IPS DF 4.7 (cell line): ENCODE measurements around the gene ZP1.

ENCODE experiments used
- DNase-seq: peaks from one replicate; pipeline ENCODE4 v3.0.0-alpha.2; 2013; ENCODE audit warnings: low spot score; ENCODE audit errors: extremely low read depth

The ZP1 gene

GRCh38 chr11:60858731-60859464 lies 8.4 kb upstream of the ZP1 start:
- DNase-seq: no peak

- no peak for DNase-seq
These were observed 7.6 kb upstream of the ZP1 start for GRCh38 chr11:60859616-60860250.

- no peak for DNase-seq
These were observed 6.4 kb upstream of the ZP1 start for GRCh38 chr11:60860943-60861342.

- DNase-seq: no peak
These were observed 5.2 kb upstream of the ZP1 start for GRCh38 chr11:60862171-60862570.

- DNase-seq: no peak
These were observed 3.5 kb upstream of the ZP1 start for GRCh38 chr11:60863550-60864521.

- no peak for DNase-seq
These were observed 2.4 kb upstream of the ZP1 start for GRCh38 chr11:60864856-60865513.

- DNase-seq: no peak
These were observed 734 bp downstream of the ZP1 start for GRCh38 chr11:60867871-60868681.

GRCh38 chr11:60868682-60869450 lies 1.5 kb downstream of the ZP1 start:
- DNase-seq: no peak

- no peak for DNase-seq
These were observed 2.1 kb downstream of the ZP1 start for GRCh38 chr11:60869451-60869825.

- no peak for DNase-seq
These were observed 2.9 kb downstream of the ZP1 start for GRCh38 chr11:60870276-60870675.

- no peak for DNase-seq
These were observed 3.5 kb downstream of the ZP1 start for GRCh38 chr11:60870733-60871377.

- DNase-seq: no peak
These were observed 4.2 kb downstream of the ZP1 start for GRCh38 chr11:60871378-60872061.

GRCh38 chr11:60872124-60872960 lies 5.0 kb downstream of the ZP1 start:
- no peak for DNase-seq

GRCh38 chr11:60872961-60873524 lies 5.7 kb downstream of the ZP1 start:
- no peak for DNase-seq

- DNase-seq: no peak
These were observed 6.2 kb downstream of the ZP1 start for GRCh38 chr11:60873533-60873932.

- DNase-seq: no peak
These were observed 7.4 kb downstream of the ZP1 start for GRCh38 chr11:60874421-60875365.
